Peyer's patch (tissue), 4 donors: ENCODE data around the gene CDK12.
"Not testable (repeated sequence)": the region's sequence is repeated elsewhere in the genome, so short reads cannot be mapped to it uniquely, and the experiment has no call there.

Experiments
- POLR2A ChIP-seq, 2 donors: fragments of 450-650 bp; IDR thresholded peaks; one replicate each; pipeline ENCODE4 v1.5.1; 2017; ENCODE audit warnings: antibody characterized with exemption in 2 of 2, mild to moderate bottlenecking in 2 of 2, moderate library complexity in 2 of 2
- TF ChIP-seq, protein P1 (sequence below), 6 experiments: fragments of 450-650 bp in 4 of 6; fragments of 200-600 bp in 2 of 6; sonication (generic) in 1 of 6; IDR thresholded peaks; one replicate each; pipeline ENCODE4 v1.5.1; 2017 to 2019; ENCODE audit warnings: antibody characterized with exemption in 6 of 6, mild to moderate bottlenecking in 3 of 6, moderate library complexity in 1 of 6

DNA sequence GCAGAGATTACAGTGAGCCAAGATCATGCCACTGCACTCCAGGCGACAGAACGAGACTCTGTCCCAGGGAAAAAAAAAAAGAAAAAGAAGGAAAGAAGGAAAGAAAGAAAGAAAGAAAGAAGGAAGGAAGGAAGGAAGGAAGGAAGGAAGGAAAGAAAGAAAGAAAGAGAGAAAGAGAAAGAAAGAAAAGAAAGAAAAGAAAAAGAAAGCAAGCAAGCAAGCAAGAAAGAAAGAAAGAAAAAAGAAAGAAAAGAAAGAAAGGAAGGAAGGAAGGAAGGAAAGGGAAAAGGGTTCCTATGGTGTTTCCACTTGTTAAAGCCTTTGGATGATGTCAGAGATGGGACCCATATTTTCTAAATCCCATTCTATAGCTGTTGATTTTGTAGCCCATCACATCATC is 21.4 kb upstream of the CDK12 start:
- not testable (repeated sequence) for TF ChIP-seq POLR2A (IDR thresholded peaks at IDR 0.05)
- TF ChIP-seq, protein P1, sequence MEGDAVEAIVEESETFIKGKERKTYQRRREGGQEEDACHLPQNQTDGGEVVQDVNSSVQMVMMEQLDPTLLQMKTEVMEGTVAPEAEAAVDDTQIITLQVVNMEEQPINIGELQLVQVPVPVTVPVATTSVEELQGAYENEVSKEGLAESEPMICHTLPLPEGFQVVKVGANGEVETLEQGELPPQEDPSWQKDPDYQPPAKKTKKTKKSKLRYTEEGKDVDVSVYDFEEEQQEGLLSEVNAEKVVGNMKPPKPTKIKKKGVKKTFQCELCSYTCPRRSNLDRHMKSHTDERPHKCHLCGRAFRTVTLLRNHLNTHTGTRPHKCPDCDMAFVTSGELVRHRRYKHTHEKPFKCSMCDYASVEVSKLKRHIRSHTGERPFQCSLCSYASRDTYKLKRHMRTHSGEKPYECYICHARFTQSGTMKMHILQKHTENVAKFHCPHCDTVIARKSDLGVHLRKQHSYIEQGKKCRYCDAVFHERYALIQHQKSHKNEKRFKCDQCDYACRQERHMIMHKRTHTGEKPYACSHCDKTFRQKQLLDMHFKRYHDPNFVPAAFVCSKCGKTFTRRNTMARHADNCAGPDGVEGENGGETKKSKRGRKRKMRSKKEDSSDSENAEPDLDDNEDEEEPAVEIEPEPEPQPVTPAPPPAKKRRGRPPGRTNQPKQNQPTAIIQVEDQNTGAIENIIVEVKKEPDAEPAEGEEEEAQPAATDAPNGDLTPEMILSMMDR (IDR thresholded peaks at IDR 0.05), result not testable (repeated sequence)
